ENCODE data around the gene CD46.

GRCh38 chr1:207818971-207819451, 67.2 kb downstream of the CD46 start:
- TF ChIP-seq CTCF (IDR thresholded peaks at IDR 0.05; ENCODE audit: borderline replicate concordance, extremely low read depth, low read length, poor library complexity, severe bottlenecking) = no peak
- no peak for TF ChIP-seq EZH2 (IDR thresholded peaks at IDR 0.05; ENCODE audit: borderline replicate concordance, low read depth, low read length, severe bottlenecking)
